ENCODE data around the gene GALK1.

GALK1 gene

GRCh38 chr17:75750661-75751423, 14.2 kb downstream of the GALK1 start:
- no peak for DNase-seq (ENCODE audit: low read depth in 3 of 3)

DNA sequence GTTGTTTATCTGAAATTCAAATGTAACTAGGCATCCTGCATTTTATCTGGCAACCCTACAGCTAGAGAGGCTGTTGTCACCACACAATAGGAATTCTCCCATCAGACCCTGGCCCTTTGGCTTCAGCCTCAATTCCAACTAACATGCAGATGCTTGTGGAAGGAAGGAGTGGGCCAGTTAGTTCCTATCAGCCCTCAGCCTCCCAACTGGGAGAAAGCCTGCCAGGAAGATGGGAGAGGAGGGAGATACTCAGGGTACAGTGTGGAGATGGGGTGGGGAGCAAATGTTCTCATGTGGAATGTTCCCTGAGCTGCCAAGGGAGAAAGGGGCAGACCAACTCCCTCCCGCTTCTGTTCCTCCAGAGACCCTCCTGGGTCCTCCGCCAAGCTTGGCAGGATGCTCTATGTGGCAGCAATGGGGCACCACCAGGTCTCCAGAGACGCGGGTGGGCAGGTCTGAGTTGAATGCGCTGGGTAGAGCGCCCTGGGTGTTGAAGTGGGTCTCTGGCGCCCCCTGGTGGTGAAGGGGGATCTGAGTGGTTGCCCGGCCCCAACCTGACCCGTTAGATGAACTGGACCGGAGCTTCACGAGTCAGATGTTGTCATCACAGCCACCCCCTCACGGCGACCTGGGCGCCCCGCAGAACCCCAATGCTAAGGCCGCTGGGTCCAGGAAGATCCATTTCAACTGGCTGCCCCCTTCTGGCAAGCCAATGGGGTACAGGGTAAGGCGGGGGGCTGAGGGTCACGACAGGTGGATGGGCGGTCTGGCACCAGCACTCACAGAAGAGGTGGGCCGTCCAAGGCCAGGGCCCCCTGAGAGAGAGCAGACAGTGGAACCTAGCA, 15.2 kb downstream of the GALK1 start:
- DNase-seq (ENCODE audit: low read depth in 3 of 3): peak; percentile 72 to 95 (median 83)

DNA sequence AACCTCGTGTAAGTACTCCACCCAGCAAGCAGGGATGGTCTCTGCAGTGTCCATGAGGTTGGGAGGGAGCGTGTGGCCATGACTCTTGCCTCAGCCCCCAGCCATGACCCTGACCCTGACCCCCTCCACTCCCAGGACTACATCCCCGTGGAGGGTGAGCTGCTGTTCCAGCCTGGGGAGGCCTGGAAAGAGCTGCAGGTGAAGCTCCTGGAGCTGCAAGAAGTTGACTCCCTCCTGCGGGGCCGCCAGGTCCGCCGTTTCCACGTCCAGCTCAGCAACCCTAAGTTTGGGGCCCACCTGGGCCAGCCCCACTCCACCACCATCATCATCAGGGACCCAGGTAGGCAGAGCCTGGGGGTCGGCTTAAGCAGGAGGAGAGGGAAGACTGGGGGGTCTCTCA, 16.3 kb downstream of the GALK1 start:
- no peak for DNase-seq (ENCODE audit: low read depth in 3 of 3)

DNA sequence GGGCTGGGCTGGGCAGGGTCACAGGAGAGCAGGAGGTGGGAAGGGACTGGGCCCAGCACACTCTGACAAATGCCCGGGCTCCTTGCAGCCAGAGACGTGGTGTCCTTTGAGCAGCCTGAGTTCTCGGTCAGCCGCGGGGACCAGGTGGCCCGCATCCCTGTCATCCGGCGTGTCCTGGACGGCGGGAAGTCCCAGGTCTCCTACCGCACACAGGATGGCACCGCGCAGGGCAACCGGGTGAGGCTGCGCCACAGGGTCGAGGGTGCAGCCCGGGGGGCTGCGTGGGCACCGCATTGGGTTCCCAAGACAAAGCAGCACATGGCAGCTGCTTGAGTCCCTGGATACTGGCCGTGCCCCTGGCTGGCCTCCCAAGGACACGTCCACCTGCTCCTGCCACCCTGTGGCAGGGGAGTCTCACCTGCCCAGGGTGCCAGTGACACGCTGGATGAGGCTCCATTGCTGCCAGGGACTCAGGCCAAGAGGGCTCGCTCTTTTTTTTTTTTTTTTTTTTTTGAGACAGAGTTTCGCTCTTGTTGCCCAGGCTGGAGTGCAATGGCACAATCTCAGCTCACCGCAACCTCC, 21.3 kb downstream of the GALK1 start:
- no peak for DNase-seq (ENCODE audit: low read depth in 3 of 3)

DNA sequence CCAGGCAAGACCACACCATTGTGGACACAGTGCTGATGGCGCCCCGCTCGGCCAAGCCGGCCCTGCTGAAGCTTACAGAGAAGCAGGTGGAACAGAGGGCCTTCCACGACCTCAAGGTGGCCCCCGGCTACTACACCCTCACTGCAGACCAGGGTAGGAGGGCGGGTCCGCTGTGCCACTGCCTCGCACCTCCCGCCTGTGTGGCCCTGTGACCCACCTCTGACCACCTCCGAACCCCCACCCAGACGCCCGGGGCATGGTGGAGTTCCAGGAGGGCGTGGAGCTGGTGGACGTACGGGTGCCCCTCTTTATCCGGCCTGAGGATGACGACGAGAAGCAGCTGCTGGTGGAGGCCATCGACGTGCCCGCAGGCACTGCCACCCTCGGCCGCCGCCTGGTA, 22.7 kb downstream of the GALK1 start:
- no peak for DNase-seq (ENCODE audit: low read depth in 3 of 3)

- DNase-seq (ENCODE audit: low read depth in 3 of 3): no peak
These were observed 24.3 kb downstream of the GALK1 start for GRCh38 chr17:75740631-75741077.

DNA sequence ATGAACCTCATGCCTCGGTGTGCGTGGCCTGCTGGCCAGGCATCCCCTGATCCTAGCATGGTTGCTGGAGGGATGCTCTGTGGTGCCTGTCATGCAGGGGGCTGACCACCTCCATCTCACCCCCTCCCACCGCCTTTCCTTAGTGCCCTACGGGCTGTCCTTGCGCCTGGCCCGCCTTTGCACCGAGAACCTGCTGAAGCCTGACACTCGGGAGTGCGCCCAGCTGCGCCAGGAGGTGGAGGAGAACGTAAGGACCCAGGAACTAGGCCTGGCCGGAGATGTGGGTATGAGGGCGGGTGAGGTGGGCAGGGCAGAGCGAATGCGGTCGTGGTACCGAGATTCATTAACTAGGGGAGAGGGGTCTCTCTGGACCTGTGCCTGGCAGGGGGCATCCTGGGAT, 24.8 kb downstream of the GALK1 start:
- no peak for DNase-seq (ENCODE audit: low read depth in 3 of 3)

- DNase-seq (ENCODE audit: low read depth in 3 of 3): no peak
These were observed 25.2 kb downstream of the GALK1 start for GRCh38 chr17:75739801-75740200.

DNA sequence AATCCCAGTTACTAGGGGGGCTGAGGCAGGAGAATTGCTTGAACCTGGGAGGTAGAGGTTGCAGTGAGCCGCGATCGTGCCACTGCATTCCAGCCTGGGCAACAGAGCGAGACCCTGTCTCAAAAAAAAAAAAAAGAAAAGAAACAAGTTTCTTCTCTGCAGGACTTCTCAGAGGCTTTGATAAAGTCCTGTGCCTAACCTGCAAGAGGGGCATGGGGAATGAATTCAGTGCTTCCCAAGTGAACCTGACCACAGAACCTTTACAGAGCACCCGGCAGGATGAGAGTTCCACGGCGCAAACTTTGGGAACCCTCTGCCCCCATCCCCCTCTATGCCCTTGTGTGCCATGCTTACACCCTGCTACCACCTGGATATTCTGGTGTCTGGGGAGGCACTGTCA, 25.8 kb downstream of the GALK1 start:
- DNase-seq (ENCODE audit: low read depth in 3 of 3): no peak

DNA sequence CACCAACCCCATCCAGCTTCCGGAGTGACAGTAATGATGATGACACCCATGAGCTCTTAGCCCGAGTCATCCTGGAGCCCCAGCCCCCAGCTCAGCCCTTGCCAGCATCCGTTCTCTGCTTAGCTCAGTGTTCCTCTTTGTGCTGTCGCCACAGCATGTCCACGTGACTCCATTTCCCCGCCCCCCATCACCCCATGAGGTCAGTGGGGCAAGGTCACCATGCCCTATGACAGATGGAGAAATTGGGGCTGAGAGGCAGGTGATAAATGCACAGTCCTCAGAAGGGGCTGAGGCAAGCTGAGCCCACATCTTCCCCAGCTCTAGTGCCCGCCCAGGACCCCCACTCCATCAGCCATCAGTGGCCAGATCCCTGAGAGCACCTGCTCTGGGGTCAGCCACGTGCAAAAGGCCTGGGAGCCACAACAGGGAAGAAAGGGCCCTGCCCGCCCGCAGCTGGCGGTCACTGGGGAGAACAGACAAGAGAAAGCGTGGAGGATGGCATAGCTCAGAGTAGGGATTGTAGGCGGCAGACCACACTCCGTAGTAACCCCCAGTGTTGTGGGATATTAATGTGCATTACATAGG, 26.7 kb downstream of the GALK1 start:
- DNase-seq (ENCODE audit: low read depth in 3 of 3): no peak

DNA sequence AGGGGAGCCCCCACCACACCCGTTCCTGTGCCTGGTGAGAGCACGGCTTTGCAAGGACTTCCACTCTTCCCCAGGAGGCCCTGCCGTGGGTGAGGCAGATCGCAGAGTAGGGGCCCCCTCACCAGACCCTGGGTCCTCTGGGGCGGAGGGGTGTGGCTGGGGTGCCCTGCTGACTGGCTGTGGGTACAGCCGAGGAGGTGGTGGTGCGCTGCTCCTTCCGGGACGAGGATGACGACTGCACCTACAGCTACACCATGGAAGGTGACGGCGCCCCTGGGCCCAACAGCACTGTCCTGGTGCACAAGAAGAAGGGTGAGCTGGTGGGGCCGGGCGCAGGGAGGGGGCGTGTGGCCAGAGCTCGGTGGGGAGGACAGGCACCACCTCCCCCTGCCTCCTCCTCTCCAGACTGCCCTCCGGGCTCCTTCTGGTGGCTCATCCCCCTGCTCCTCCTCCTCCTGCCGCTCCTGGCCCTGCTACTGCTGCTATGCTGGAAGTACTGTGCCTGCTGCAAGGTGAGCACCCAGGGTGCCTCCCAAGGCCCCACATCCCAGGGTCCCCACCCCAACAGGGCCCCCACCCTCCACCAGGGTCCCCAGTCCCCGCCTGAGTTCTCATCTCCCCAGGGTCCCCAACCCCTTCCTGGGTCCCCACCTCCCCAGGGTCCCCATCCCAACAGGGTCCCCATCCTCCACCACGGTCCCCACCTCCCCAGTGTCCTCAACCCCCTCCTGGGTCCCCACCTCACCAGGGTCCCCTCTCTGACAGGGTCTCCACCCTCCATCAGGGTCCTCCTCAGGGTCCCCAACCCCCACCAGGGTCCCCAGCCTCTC, 27.6 kb downstream of the GALK1 start:
- no peak for DNase-seq (ENCODE audit: low read depth in 3 of 3)

DNA sequence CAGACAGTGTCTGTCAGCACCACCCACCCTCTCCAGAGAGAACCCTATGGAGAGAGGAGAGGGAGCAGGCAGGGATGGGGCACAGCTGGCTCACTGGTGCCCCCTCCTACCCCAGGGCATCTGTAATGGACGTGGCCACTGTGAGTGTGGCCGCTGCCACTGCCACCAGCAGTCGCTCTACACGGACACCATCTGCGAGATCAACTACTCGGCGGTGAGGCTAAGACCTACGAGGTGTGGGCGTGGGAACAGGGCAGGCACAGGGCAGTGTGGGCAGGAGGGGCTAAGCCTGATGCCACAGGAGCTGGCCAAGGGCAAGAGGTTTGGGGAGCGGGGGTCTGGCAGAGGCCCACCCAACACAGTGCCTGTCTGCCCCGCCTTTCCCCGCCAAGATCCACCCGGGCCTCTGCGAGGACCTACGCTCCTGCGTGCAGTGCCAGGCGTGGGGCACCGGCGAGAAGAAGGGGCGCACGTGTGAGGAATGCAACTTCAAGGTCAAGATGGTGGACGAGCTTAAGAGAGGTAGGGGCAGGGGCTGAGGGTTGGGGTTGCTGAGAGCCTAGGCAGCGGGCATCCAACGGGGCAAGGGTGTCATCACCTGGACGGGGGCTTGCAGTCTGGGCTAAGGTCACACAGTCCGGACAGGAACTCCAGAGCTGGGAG, 28.7 kb downstream of the GALK1 start:
- no peak for DNase-seq (ENCODE audit: low read depth in 3 of 3)

- no peak for DNase-seq (ENCODE audit: low read depth in 3 of 3)
These were observed 30.2 kb downstream of the GALK1 start for GRCh38 chr17:75734674-75735294.

DNA sequence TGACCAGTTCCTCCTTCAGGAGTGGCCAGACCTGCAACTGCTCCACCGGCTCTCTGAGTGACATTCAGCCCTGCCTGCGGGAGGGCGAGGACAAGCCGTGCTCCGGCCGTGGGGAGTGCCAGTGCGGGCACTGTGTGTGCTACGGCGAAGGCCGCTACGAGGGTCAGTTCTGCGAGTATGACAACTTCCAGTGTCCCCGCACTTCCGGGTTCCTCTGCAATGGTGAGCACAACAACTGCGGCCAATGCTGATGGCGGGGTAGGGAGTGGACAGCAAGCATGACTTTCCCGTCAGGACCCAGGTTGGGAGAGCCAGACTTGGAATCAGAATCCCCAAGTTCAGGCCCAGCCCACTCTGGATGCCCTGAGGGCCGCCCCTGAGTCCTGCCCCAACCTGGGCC, 31.5 kb downstream of the GALK1 start:
- DNase-seq (ENCODE audit: low read depth in 3 of 3): no peak

- DNase-seq (ENCODE audit: low read depth in 3 of 3): no peak
These were observed 33.1 kb downstream of the GALK1 start for GRCh38 chr17:75731716-75732498.

GRCh38 chr17:75731086-75731715, 33.8 kb downstream of the GALK1 start:
- DNase-seq (ENCODE audit: low read depth in 3 of 3): no peak

DNA sequence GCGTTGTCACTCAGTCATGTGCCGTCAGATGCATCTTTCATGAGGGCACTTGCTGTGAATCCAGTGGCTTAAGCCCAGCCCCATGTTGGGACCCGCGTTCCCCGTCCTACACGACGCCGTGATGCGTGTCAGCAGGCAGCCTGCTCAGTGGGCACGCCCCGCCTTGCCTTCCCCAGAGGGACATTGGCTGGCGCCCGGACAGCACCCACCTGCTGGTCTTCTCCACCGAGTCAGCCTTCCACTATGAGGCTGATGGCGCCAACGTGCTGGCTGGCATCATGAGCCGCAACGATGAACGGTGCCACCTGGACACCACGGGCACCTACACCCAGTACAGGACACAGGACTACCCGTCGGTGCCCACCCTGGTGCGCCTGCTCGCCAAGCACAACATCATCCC, 34.9 kb downstream of the GALK1 start:
- no peak for DNase-seq (ENCODE audit: low read depth in 3 of 3)

DNA sequence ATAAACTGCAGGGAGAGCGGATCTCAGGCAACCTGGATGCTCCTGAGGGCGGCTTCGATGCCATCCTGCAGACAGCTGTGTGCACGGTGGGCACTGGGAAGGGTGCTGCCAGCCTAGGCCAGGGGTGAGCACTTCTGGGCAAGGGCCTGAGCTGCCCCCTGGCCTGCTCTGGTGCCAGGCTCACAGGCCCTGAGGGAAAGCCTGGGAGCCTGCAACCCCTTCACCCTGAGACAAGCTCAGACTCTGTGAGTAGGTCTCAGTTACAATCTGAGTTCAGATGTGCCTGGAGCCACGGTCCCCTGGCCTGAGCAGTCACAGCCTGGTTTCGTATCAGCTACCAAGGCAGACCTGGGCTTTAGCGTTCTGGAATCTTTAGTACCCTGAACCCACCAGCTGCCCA, 35.6 kb downstream of the GALK1 start:
- DNase-seq (ENCODE audit: low read depth in 3 of 3): no peak

GRCh38 chr17:75727391-75727790, 37.6 kb downstream of the GALK1 start:
- no peak for DNase-seq (ENCODE audit: low read depth in 3 of 3)

Data from stimulated activated CD4-positive, alpha-beta T cell treated with anti-CD3 and anti-CD28 coated beads, TNF-alpha, amount 100 ng/mL, for 4 hours (primary cell).